GM19240 (cell line): ENCODE results near the gene RNASE13.
A peak's percentile ranks its signal among the peaks of the same experiment; 100 is the strongest.
"Not testable (repeated sequence)": the region's sequence is repeated elsewhere in the genome, so short reads cannot be mapped to it uniquely, and the experiment has no call there.

Experiments
- DNase-seq: peaks from one replicate; pipeline ENCODE4 v3.0.0; 2011; ENCODE audit warnings: low spot score; ENCODE audit not compliant: insufficient read length

The RNASE13 gene

DNA sequence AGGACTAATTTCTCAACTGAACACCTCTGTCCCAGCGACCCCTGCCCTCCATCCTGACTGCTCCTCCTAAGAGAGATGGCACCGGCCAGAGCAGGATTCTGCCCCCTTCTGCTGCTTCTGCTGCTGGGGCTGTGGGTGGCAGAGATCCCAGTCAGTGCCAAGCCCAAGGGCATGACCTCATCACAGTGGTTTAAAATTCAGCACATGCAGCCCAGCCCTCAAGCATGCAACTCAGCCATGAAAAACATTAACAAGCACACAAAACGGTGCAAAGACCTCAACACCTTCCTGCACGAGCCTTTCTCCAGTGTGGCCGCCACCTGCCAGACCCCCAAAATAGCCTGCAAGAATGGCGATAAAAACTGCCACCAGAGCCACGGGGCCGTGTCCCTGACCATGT lies 8.3 kb upstream of the RNASE13 start:
- no peak for DNase-seq

DNA sequence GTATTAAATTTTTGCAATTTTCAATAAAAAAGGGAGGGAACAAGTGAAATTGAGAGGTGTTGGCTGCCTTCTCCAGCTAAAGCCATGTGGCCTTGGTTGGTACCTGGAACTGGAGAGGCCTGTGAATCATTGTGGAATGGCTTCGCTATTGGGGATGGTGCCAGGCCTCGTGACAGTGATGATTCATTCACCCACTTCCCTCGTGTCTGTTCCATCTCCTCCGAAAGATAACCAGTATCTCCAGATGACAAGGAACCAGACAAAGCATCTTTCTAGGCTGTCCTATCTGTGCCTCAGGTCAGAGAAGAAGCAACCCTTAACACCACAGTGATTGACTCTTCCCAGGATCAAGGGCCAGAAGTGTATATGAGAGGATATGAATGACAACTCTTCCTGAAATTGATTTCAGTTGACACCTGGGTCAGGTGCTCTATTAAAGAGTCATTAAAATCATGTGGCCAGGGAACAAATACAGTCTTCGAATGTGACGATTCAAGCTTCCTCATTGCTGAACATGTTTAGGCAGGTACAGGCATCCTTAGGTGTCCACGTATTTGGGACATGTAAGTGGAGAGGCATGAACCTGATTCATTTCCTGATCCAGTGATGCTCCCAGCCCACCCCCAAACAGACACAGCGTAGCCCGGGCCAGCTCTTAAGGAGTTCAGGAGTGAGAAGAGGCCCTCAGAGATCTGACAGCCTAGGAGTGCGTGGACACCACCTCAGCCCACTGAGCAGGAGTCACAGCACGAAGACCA lies 7.2 kb upstream of the RNASE13 start, which contains the start of gene RNASE7:
Gene RNASE7, plus strand, starts transcription at position 687 of the 758 bp plus-strand sequence. CDS start 631 bp downstream, outside the sequence.
- DNase-seq, result no peak

DNA sequence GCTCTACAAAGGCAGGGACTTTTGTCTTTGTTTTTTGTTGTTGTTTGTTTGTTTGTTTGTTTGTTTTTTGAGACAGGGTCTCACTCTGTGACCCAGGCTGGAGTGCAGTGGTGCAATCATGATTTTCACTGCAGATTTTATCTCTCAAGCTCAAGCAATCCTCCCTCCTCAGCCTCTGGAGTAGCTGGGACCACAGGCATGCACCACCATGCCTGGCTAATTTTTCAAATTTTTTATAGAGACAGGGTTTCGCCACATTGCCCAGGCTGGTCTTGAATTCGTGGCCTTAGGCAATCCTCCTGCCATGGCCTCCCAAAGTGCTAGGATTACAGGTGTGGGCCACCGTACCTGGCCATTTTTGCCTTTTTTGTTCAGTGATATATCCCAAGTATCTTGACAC lies 6.3 kb upstream of the RNASE13 start:
- DNase-seq, result not testable (repeated sequence)

DNA sequence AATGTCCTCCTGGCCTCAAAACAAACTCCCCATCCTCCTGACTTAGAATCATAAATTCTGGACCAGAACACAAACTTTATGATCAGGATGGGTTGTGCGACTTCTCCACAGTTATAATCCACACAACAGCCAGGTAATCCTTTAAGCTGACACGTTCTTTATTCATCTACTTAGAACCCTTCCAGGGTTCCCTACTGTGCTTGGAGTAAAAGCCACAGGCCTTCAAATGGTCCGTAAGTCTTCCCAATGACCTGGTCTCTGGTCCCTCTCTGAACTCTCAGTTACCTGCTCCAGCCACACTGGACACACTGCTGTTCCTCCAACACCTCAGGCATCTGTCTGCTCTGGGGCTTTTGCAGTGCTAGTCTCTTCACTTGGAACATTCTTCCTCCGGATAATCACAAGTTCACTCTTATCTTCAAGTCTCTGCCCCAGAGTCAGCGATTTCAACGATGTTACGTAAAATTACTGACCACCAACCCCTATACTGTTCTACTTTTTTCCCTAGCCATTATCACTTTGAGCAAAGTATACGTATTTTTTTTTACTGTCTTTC lies 5.8 kb upstream of the RNASE13 start:
- DNase-seq, result no peak

DNA sequence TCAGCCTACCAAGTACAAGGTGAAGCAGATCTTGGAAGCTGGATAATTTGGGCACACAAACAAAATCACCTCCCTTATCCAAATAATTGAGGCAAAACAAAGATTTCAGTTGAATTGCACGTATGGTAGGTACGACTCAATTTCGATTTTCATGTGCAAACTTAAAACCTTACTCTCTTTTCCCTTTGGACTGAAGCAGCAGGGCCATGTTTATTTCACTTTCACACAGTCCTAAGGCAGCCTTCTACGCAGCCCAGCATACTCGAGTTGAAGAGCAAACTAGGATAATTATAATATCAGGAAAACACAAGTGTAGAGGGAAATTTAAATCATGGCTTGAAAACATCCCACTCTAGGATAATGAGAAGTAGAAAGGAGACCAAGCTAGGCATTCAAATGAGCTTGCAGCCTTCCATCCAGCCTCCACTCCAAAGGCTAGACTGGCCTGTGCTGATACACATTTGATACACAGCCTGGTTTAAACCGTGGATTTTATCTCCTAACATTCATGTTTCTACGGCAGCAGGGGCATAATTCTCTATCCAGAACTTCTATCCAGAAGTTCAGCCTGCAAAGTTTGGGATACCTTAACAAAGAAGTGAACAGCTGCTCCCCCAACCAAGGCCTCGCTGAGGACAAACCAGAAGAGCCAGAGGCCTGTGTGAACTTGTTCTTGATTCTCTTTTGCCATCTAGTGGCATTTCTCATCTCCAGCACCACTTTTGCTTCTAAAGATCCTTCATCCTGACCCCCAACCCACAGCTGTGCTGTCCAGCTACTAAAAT lies 5.2 kb upstream of the RNASE13 start:
- peak; percentile 23 for DNase-seq

DNA sequence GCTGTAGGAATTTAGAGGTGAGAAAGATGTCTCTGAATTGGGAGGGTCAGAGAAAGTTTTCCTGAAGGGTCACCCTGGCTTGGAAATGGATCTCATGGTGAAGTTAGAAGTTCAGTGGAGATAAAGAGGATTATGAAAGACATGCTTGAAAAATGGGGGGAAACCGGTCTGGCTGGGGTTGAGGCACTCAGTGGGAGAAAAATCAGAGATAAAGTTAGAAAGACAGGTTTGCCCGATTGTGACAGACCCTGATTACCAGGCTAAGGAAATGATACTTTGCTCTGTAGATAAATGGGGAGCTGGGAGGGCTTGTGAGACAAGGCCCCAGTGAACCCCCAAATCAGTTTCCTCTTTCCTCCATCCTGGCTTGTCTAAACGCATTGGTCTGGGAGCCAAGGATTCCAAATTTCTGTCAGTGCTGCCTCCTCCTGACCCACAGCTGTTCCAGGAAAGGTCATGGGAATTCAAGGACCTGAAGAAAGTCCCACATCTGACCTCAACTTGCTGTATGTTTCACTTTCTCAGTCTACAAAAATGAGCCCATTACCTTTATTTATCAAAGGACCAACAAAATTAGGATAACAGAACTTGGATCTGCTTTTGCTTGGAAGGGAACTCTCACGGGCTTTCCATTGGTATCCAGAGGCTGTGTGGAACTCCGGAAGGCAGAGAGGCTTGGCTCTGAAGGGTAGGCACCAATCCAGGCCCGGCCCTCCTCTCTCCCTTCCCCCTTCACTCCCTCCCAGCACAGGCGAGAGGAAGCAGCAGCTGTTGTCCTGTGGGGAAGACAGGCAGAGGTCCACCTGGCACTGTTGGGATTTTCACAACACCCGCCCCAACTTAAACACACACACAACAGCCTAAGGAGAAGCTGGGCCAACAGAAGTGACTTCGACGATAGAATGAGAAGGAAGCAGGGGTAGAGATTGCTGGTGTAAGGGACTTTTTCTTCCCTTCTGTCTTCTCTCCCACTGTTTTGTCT lies 4.1 kb upstream of the RNASE13 start:
- no peak for DNase-seq

DNA sequence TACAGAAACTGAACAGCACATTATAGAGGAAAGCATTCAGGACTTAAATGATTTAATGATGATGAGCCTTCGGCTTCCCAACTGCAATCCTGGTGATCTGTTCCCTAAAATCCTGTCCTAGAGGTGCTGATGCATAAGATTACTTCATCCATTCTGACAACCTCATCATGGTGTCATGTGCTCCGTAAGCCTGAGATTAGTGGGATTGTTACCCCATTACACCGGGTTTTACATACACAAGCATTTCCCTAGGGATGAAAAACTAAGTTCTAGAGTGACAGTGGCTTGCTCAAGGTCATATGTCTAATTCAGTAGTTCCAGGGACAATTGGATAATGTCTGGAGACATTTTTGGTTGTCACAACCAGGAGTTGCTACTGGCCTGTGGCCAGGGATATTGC lies 2.5 kb upstream of the RNASE13 start:
- DNase-seq, result no peak

DNA sequence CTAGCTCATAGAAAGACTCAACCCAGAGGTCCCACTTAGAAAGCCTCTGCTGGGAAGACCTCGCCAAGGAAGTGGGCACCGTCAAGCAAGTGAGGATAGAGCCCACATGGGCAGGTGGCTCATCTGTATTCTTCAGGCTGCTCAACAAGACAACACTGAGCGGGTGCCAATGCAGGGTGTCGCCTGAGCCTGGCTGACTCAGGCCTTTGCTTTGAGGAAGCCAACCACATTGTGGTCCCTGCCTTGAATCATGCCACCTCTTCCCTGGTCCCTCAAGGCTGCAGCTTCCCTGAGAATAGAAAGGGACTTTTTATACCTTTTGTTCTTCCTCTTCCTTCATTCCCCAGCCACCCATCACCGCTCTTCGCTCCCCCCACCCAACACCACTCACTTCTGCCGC lies 2.1 kb upstream of the RNASE13 start:
- no peak for DNase-seq

DNA sequence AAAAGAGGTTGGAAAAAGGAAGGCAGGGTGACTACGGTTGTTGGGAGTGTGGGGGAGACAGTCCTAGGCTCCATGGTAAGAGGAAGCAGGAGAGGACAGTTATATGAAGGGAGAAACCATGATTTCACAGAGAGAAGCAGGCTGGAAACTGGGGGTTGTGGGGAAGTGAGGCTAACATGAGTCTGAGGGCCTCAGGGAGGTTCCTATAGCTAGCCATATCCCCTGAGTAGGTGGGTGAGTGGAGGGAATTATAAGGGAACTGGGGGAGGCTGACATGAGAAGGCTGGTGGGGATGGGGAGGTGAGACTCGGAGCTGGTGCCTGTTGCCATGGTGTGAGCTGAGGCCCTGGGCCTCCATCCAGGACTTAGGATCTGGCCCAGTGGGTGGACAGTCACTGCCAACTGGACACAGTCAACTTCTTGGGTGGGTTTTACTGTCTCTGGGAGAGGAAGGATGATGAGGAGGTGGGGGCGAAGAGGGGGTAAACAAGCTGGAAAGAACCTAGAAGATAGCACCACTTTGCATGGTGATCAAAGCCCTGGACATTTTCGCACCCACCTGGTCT lies 1.4 kb downstream of the RNASE13 start:
- no peak for DNase-seq

DNA sequence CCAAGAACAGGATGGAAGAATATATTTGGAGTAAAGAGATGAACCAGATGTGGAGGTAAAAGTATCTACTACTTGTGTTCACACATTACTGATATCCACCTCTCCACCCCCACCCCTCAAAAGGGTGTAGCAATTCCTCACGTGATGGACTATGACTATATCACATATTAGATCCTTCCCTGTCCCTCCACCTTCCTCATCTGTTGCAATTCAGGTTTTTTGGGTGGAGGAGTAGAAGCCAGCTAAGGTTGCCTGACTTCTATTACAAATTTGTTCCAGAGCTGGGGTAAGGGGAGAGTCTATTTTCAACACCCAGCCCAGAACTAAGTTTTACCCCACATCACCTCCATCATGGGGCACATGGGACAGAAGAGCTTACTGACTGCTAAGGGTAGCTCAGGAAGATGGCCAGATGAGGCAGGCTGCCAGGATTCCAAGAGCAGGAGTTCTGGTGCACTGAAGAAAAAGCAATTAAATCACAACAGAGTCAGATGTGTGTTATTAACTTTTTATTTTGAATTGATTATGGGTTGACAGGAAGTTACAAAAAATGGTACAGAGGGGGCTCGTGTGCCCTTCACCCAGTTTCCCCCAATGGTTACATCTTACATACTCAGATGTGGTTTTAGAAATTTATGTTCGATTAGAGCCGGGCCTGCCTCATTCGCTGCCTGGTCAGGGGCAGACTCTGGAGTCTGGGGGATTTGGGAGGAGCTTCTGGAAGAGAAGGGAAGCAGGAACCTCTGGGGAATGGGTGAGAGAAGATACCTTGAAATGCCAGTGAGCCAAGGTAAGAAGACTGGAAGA lies 2.1 kb downstream of the RNASE13 start:
- no peak for DNase-seq

DNA sequence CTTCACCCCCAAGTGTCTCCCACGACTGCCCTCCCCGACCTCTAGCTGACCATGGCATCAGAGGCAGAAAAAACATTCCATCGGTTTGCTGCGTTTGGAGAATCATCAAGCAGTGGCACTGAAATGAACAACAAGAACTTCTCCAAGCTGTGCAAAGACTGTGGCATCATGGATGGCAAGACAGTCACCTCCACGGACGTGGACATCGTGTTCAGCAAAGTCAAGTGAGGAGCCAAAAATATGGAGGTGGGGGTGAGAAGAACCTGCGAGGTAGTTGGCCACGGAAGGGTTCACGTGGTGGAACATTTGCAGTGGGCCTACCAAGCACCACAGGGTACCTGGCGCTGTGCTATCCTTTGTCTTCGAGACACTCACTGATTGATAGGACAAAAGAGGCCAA lies 4.1 kb downstream of the RNASE13 start:
- DNase-seq, result no peak

DNA sequence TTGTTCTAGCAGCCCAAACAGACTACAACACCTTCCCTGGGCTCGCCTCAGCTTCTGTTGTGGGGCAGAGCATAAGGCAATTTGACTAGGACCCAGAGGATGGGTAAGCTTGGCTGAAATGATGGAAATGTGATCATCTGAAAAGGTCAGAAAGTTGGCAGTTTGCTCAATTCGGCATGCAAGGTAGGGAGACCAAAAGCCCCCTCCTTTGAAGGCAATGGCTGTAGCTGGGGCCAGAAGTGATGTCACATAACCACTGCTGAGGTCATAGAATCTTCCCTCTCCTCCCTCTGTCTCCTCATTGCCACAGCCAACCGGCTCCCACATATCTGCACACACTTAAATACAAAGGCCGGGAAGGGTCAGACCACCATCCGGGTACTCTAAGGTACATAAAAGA lies 4.7 kb downstream of the RNASE13 start, which contains the start of gene TPPP2:
Gene TPPP2, plus strand, starts transcription at position 301 of the 400 bp plus-strand sequence. CDS start 365 bp downstream, outside the sequence.
- no peak for DNase-seq

DNA sequence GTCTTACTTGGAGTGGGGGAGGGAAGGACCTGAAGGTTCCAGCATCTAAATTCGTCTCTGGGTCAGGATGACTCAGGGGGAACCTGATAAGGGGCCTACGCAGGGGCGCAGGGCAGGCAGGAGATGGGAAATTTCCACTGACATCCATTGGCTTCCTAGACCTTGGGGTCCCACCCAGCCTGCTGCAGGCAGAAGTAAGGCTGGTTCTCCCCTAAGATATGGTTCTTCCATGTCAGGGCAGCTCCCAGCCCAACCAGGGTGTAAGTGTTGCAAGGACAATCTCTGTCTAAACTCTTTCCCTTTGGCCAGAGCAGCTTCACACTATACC lies 7.7 kb downstream of the RNASE13 start:
- DNase-seq, result no peak

DNA sequence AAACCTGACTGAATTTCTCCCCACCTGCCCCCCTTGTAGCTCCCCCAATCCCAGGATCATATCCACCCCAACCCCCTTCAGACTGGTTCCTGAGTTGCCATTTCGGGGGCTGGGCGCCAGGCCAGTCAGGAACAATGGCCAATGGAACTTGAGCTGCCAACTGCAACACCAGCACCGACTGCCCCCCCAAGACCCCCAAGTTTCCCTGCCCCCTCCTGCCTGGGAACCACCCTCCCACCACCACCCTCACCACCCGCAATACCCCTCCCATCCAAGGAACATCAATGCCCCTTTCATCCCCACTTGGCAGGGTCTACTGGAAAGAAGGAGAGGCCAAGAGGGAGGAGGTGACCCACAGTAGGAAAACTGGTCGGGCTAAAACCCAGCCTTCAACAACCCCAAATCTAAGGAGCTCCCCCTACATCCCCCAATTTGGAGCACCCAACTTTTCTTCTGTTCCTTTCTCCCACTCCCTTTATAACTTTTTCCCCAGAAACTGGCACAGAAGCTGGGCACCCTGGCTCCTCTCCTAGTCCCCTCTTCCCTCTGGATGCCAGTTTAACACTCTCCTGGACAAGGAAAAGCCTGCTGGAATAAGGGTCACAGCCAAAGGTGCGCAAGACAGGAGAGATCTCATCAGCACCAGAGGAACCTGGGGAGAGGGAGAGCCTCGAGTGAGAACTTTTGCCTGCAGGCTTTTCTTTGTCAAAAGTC lies 8.2 kb downstream of the RNASE13 start:
- no peak for DNase-seq

DNA sequence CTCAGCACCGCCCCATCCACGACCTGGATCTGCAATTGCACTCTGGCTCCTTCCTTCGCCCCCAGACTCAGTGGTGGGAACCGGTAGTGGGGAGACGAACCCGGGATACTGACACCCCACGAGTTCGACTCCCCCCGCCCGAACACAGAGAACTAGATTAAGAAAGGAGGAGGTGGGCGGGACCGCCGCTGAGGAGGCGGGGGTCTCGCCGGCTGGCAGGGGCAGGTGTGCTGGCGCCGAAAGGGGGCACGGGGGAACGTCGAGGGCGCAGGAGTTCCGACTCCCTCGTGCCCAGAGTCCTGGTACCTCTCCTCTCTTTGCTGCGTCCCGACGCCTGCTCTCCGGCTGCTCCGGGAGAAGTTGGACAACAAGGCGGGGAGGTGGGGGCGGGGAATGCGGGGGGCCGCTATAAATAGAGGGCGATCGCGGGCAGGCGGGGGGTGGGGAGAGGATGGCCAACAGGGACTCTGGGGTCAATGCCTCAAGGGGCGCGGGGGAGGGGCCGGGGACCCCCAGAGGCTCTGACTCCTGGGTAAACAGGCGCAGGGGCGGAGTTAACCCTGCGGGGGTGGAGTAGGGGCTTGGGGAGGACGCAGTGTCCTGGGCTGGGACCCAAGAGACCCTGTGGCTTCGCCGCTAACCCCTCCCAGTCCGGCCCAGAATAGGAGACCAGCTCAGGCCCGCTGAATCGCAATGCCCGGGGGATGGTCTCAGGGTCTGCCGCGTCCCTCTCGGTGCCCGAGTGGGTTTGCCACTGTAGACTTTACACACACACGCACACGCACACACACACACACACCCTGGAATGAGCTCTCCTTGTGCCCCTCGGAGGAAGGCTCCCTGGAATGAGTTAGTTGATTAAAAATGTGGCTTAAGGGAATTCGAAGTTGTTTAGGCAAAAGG lies 9.0 kb downstream of the RNASE13 start:
- no peak for DNase-seq

DNA sequence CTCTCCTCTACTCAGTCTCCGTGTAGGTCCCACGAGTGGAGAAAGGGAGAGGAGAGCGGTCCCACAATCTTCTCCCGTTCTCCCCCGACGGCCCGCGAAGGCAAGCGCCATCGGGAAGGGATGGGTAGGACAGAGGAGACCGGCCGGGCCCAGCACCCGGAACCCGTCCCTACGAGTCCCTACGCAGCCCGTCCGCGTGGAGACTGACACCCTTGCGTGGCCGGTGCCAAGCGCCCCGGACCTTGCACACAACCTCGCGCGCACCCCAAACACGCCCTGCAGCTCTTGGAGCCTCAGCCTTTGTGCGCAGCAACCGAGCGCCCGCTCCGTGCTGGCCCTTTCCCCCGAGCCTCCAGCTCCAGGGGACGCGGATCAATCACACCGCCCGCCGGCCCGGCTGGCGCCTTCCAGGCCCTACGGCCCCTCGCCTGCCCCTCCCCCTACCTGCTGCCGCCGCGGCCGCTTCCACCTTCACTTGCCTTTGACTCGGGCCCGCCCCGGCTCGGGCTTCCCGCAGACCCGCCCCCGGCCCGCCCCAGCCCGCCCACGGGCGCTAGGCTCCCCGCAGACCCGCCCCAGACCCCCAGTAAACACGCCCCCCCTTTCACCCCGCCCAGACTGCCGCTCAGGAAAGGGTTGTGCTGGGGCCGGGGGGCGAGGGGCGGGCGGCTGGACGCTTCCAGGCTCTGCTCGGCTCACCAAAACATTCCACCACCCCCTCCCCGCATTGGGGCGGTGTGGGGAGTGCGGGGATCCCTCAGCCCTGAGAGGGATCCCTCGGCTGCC lies 9.8 kb downstream of the RNASE13 start, which contains the start of gene NDRG2:
Gene NDRG2, minus strand, starts transcription at position 477 of the 786 bp plus-strand sequence. CDS start 1,746 bp downstream, outside the sequence.
- no peak for DNase-seq

DNA sequence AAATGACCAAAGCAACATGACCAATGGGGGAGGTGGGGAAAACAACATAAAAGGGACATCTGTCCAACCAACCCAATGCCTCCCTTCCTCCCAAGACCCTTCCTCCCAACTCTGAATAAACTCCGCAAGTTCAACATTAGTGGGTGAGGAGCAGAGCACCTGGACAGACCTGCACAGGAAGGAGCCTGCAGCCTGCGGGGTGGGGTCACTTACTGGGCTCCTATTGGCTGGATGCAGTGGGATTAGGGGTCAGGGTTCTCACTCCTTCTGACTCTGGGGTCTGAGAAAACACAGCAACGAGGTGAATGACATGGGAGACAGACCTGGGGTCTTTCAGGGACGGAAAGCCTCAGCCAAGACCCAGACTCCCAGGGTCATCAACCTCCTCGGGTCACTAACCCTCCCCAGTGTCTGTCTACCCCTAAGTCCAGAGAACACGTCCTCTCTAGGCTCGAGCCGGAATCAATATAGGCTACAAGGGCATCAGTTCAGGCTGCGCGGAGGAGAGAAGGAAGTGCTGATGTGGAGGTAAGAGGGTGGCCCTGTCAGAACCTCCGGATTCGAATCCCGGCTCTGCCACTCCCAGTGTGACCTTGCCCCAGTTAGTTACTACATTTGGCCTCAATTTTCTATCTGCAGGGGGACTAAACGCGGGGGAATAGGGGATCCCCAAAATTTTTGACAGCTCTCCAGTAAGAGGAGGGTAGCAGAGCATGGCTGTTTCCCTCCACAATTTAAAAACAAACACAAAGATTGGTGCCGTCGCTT lies 10.6 kb downstream of the RNASE13 start:
- DNase-seq, result no peak
